Head of caudate nucleus (tissue), 42 donors: ENCODE measurements around the gene SCN9A.
"Not testable (repeated sequence)": the region's sequence is repeated elsewhere in the genome, so short reads cannot be mapped to it uniquely, and the experiment has no call there.

ENCODE experiments used
- DNase-seq, 42 donors: peaks; one replicate each; pipeline versions ENCODE4 v3.0.0 to v3.0.0-alpha.2; 2020 to 2021; ENCODE audit warnings: mixed read lengths in 7 of 42
- intact Hi-C: fragments of 100-400 bp; cut with DNase I; formaldehyde crosslinking; loops from one replicate; pipeline ENCODE4 v1.15.0; 2022

Gene SCN9A

DNA sequence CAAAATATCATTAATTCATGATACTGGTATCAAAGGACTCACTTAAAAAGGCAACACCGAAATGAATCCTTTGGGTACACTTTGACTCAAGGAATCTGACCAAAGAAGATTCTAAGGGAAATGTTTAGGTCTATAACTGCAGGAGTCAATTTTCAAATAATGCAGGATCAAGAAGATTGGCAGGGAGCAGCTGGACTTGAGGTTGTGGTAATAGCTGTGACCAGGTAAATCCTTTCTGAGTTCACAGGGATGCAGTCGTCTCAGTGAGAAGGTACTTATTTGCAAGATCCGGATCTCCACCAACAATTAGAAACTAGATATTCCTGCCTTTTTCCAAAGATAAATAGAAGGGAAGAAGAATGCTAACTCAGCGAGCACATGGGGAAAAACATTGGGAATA, 96.9 kb downstream of the SCN9A start:
- DNase-seq = no peak
- intact Hi-C loops = no loop called here

GRCh38 chr2:166270376-166270775, 105.4 kb downstream of the SCN9A start:
- intact Hi-C loops = no loop called here
- no peak for DNase-seq

DNA sequence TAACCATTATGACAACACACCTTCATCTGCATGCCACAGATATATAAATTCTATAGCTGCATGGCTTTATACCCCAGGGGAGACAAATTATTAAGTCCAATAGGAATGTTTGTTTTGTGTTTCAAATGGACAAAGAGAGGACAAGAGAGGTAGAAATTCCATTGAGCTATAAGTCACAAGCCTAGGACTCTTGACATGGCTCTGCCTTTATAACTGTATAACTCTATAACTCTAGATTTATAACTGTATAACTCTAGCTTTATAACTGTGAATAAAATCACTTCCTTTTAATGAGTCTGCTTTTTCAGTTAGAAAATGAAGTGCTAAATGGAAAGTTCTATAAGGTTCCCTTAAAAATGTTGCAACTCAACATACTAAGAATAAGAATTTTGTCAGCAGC, 106.4 kb downstream of the SCN9A start:
- no peak for DNase-seq

DNA sequence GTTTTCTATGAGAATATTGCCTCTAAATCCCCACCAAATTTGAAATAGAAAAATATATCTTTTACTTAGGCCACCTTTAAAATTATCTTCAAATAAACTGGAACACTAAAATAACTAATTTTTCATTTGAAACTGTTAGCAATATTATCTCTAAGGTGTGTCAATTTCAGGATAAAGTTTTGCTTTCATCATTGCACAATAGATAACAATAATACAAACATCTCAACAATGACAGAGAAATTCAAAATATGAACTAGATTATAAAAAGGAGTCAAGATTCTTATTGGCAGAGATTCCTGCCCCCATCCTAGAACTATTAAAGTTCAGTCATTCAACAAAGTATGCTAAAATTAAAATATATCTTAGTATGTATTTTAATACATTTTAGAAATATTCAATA, 117.9 kb downstream of the SCN9A start:
- intact Hi-C loops = no loop called here
- DNase-seq = no peak

More for the DNA sequence above, 106.4 kb downstream of the SCN9A start:
- intact Hi-C loops = no loop called here

GRCh38 chr2:166256896-166257295, 118.8 kb downstream of the SCN9A start:
- no peak for DNase-seq
- intact Hi-C loops = no loop called here

GRCh38 chr2:166249318-166249717, 126.4 kb downstream of the SCN9A start:
- intact Hi-C loops = no loop called here
- DNase-seq = no peak

DNA sequence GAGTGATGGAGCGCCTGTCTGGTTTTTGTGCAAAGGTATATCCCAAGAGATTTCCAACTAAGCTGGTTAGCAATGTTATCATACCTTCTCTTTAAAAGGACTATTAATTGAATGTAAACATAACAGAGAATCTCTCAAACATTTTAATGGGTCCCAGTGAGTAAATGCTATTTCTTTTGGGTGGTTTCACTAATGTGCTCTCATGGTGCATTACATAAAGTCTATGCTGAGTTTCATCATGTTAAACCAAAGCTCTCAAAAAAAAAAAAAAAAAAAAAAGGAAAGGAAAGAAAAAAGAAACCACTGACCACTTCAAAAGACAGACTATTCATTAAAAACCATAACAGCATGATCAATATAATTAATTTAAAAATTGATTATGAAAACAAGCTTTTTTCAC, 128.8 kb downstream of the SCN9A start:
- no peak for DNase-seq
- intact Hi-C loops = no loop called here

GRCh38 chr2:166242309-166242708, 133.4 kb downstream of the SCN9A start:
- DNase-seq = no peak
- intact Hi-C loops = no loop called here

- no peak for DNase-seq
- intact Hi-C loops = no loop called here
These were observed 135.1 kb downstream of the SCN9A start for GRCh38 chr2:166240387-166241313.

- intact Hi-C loops = no loop called here
- no peak for DNase-seq
These were observed 136.2 kb downstream of the SCN9A start for GRCh38 chr2:166239548-166239947.

GRCh38 chr2:166238176-166238575, 137.6 kb downstream of the SCN9A start:
- no peak for DNase-seq
- intact Hi-C loops = no loop called here

DNA sequence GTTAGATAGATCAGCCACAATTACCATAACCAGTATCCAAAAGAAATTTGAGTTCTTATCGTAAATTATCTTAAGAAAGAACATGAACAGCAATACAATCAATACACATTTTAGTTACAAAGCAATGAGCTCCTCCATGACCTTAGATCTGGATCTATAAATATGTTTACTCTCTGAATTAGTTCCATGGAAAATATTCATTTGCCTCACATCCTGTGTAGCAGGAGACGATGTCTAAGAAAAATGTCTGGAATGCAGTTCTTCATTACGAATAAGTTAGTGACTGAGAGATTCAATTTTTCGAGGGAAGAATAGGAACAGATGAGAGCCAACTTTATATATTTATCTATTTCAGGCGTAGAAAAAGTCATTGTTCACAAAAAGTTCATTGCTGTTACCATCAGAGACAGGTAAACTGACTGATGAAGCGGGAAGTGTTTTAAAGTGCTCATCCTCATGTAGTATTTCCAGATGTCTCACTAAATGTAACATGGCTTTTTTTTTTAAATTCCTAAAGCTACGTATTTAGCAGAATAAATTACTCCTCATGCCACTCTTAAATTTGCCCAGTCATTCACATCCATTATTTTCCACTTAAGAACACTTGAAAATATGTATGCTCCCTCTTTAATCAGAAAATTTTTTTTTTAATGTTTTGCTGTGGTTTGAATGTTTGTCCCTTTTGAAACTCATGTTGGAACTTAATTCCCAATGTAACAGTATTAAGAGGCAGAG, 141.5 kb downstream of the SCN9A start:
- DNase-seq = no peak
- intact Hi-C loops = no loop called here

DNA sequence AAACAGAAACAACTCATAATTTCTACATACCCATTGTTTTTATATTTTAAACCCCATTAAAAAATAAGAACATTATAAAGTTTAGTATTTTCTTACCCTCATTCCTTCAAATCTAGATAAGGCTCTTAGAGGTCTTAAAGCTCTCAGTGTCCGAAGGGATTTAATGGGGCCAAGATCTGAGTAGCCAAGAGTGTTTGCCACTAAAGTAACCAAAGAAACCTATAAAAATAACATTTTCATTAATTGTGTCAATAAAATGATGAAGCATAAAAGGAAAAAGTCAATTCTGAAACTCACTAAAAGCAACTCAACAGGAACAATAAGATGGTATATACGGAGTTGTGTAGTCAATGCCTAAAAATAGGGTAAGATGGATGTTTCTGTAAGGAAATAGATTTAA, 142.5 kb downstream of the SCN9A start:
- no peak for DNase-seq
- intact Hi-C loops = no loop called here

DNA sequence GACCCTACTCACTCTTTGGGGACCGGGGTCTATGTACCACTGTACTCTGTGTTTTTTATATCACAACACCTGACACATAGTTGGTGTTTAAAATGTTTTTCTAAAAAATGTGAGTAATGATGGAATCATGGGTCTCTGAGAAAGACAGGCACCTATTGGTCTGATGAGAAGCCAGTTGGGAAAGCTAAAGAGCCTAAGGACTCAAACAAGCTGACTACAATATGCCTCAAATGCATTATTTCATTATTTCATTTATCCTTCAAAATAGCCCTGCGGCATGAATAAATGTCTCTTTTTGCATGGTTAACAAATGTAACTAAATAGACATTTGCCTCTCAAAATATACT, 145.0 kb downstream of the SCN9A start:
- DNase-seq = no peak

GRCh38 chr2:166230024-166230723, 145.6 kb downstream of the SCN9A start:
- intact Hi-C loops = no loop called here
- no peak for DNase-seq

More for the DNA sequence above, 145.0 kb downstream of the SCN9A start:
- intact Hi-C loops = no loop called here

DNA sequence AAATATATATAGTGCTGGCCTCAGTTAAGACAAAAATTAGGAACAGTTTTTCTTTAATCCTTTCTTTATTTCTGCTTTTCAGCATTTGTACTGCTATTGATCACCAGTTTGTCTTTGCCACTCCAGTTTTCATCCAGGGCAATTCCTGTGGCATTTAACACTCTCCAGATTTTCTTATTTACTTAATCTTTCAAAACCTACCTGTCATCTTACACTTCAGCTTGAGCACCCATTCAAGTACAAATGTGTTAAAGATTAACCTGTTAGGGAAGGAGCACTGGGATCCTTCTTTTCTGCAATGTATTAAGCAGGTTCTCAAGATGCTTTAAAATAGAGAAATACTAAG, 146.1 kb downstream of the SCN9A start:
- DNase-seq = no peak
- intact Hi-C loops = no loop called here

GRCh38 chr2:166224197-166224596, 151.5 kb downstream of the SCN9A start:
- intact Hi-C loops = no loop called here

GRCh38 chr2:166223298-166223697, 152.4 kb downstream of the SCN9A start:
- DNase-seq = no peak
- intact Hi-C loops = no loop called here

More at GRCh38 chr2:166224197-166224596, 151.5 kb downstream of the SCN9A start:
- no peak for DNase-seq

DNA sequence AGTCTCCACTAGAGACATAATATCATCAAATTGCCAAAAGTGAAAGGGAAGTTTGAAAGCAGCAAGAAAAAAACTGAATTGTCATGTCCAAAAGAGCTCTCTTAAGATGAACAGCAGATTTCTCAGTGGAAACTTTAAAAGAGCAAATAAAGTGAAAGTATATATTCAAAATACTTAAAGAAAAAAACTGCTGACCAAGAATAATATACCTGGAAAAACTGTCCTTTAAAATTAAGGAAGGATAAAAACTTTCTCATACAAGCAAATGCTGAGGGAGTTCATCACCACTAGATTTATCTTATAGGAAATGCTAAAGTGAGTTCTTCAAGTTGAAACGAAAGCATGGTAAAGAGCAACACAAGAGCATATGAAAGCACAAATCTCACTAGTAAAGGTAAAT, 164.7 kb downstream of the SCN9A start:
- intact Hi-C loops = no loop called here
- no peak for DNase-seq

DNA sequence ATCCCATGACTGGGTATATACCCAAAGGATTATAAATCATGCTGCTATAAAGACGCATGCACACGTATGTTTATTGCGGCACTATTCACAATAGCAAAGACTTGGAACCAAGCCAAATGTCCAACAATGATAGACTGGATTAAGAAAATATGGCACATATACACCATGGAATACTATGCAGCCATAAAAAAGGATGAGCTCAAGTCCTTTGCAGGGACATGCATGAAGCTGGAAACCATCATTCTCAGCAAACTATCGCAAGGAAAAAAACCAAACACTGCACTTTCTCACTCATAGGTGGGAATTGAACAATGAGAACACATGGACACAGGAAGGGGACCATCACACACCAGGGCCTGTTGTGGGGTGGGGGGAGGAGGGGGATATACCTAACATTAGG, 165.8 kb downstream of the SCN9A start:
- DNase-seq, intact Hi-C loops: not testable (repeated sequence)
